GM18870 (cell line): ENCODE data around the gene IFTAP.
"Not testable (repeated sequence)": the region's sequence is repeated elsewhere in the genome, so short reads cannot be mapped to it uniquely, and the experiment has no call there.

Source experiments
- ATAC-seq: cut with Tn5 transposase; IDR thresholded peaks from one replicate; pipeline ENCODE4 v1.9.1; 2021; ENCODE audit warnings: moderate library complexity; ENCODE audit not compliant: unreplicated experiment

The IFTAP gene

GRCh38 chr11:36594316-36594989 lies at the start of gene IFTAP:
Gene IFTAP (plus strand): TSS chr11:36594502. CDS start chr11:36610104, 15,602 bp downstream.
- ATAC-seq: peak; percentile 82

GRCh38 chr11:36550385-36551115 lies 43.8 kb upstream of the IFTAP start:
- ATAC-seq: no peak

GRCh38 chr11:36557390-36557789 lies 36.9 kb upstream of the IFTAP start:
- not testable (repeated sequence) for ATAC-seq

GRCh38 chr11:36557991-36558390 lies 36.3 kb upstream of the IFTAP start:
- no peak for ATAC-seq

GRCh38 chr11:36558571-36559413 lies 35.5 kb upstream of the IFTAP start:
- peak; percentile 98 for ATAC-seq

- peak; percentile 70 for ATAC-seq
Measured at GRCh38 chr11:36564376-36565030, 29.8 kb upstream of the IFTAP start.

- no peak for ATAC-seq
Measured at GRCh38 chr11:36565031-36565610, 29.2 kb upstream of the IFTAP start.

GRCh38 chr11:36566407-36567053 lies 27.8 kb upstream of the IFTAP start:
- no peak for ATAC-seq

- ATAC-seq: no peak
Measured at GRCh38 chr11:36567694-36568093, 26.6 kb upstream of the IFTAP start, which contains the start of gene RAG1. Gene RAG1 (plus strand): TSS chr11:36568007. CDS start chr11:36573305, 5,298 bp downstream.

GRCh38 chr11:36569095-36569494 lies 25.2 kb upstream of the IFTAP start:
- ATAC-seq: no peak

GRCh38 chr11:36574486-36574885 lies 19.8 kb upstream of the IFTAP start:
- ATAC-seq: no peak

- ATAC-seq: no peak
Measured at GRCh38 chr11:36577373-36577772, 16.9 kb upstream of the IFTAP start.

GRCh38 chr11:36577859-36578258 lies 16.4 kb upstream of the IFTAP start:
- ATAC-seq: no peak

- ATAC-seq: no peak
Measured at GRCh38 chr11:36578458-36578857, 15.8 kb upstream of the IFTAP start.

GRCh38 chr11:36581536-36581935 lies 12.8 kb upstream of the IFTAP start:
- ATAC-seq: no peak

- no peak for ATAC-seq
Measured at GRCh38 chr11:36583667-36584066, 10.6 kb upstream of the IFTAP start.

GRCh38 chr11:36586543-36586942 lies 7.8 kb upstream of the IFTAP start:
- ATAC-seq: no peak

- ATAC-seq: no peak
Measured at GRCh38 chr11:36588099-36588498, 6.2 kb upstream of the IFTAP start.

GRCh38 chr11:36590513-36590912 lies 3.8 kb upstream of the IFTAP start:
- no peak for ATAC-seq

GRCh38 chr11:36591433-36591832 lies 2.9 kb upstream of the IFTAP start:
- no peak for ATAC-seq
